NCI-H2029 treated with DMSO at 0.1 percent for 48 hours (cell line): ENCODE measurements around the gene PDE4B.

Experiments used
- DNase-seq: peaks from one replicate; lab custom pipeline; 2025; lab: John Stamatoyannopoulos, UW

The PDE4B gene

DNA sequence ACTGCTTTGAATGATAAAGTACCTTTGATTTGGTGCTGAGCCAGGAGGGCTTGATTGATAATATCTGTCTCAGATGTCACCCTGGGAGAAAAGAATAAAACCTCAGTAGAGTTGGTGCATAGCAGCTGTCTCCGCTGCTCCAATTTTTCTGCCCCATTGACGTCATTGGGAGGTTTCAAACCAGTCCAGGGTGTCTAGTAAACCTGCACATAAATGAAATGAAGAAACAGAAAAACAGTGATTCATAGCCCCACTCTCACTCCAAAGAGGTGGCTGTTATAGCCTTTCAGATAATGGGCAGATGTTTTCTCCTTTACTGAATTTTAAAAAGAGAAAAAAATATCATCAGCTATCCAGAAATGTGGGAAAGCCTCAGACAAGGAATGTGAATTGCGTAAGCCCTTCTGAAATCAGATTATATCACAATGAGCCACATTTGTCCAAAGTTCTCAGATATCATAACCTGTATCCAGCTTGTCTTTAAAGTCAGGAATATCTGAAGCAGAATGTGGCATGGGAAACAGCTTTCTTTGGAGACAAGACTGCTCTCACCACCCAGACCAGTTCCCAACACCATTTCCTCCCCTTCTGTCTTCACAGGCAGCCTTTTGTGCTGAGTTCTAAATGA is 390.0 kb downstream of the PDE4B start:
- peak; percentile 48 for DNase-seq

DNA sequence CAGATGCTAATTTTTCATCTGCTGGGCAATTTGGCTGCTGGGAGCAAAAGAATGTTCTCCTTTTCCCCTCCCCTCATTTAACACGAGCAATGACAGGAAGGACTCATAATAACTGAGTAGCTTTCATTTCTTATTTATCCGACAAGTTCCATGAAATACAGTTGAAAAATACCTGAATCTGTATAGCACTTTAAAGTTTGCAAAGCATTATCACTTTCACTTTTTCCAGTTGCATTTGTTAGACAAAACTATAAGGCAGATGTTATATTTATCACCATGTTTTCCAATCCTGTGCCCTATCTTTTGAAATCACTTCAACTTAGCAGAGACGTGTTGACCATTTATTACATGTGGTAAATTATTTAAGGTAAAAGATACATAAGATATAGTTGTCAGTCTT is 390.7 kb downstream of the PDE4B start:
- no peak for DNase-seq

GRCh38 chr1:66197120-66197519 is 404.4 kb downstream of the PDE4B start:
- no peak for DNase-seq

GRCh38 chr1:66197785-66198184 is 405.1 kb downstream of the PDE4B start:
- no peak for DNase-seq

- DNase-seq = no peak
These were observed 414.0 kb downstream of the PDE4B start for GRCh38 chr1:66206563-66207144.

DNA sequence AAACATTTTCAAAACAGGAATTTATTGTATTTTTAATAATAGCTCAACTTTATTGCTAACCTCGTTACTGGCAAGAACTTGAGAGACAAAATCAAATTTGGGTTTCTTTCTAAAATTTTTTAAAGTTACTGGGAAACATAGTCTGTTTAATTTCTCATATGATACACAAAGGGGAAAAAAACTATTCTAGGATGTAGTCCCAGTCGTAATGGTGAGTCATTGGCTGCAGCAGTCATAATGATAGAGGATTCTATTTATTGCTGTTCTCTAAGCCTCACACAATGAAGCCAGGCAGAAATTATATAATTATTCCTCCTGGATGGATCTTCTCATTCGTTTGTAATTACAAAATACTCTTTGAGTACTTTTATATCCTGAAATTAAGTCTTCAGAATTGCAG is 414.8 kb downstream of the PDE4B start:
- no peak for DNase-seq

GRCh38 chr1:66208632-66209031 is 415.9 kb downstream of the PDE4B start:
- no peak for DNase-seq

- no peak for DNase-seq
These were observed 418.0 kb downstream of the PDE4B start for GRCh38 chr1:66210635-66211244.

GRCh38 chr1:66211521-66211920 is 418.8 kb downstream of the PDE4B start:
- DNase-seq = no peak

DNA sequence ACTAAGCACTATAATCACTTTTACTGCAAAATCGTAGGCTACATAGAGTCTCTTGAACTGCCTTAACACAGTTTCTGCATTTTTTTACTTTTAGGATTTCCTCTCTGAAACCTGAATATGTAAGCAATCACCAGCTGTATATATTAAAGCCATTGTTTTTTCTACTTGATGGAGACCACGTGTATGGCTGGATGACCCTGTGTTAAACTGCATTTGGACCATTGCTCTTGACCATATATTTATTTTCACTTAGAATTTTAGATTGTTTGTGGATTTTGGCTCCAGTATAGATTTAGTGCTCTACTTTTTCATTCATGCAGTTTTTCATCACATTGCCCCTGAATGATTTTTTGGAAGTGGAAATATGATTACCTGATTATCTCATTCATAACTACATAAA is 420.8 kb downstream of the PDE4B start:
- no peak for DNase-seq

GRCh38 chr1:66214901-66215300 is 422.2 kb downstream of the PDE4B start:
- DNase-seq = peak; percentile 88

DNA sequence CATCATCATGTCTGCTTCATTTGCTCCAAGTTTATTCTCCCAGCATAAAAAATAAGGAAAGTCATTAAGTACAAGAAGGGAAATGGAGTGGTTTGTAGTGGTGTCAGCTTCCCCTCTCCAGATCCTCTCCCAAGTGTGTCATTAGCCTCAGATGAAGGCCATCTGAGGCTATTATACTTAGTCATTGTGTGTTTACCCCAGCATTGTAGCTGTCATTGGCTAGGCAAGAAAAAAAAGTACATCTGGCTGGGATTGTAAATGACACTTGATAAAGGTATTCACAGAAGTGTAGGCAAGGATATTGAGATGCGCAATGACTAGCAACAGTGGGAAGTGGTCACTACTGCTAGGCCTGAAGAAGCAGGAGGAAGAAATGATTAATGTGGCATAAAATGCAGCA is 424.3 kb downstream of the PDE4B start:
- DNase-seq = peak; percentile 83

DNA sequence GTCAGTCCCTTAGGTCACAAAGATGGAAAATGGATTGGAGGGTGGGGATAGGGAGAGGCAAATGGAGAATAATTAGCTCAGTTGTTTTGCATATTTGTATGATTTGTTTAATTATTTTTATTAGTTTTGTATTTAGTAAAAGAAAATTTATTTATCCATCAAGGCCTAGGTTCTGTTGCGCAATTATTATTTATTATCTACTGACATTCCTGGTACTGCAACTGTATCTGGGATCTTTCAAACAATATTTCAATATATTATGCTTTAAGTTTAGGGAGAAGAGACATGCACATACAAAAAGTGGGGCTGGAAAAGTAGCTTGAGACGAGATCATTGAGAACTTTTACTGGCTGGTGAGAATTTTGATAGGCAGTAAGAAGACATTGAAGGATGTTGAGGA is 424.9 kb downstream of the PDE4B start:
- no peak for DNase-seq

- DNase-seq = no peak
These were observed 427.8 kb downstream of the PDE4B start for GRCh38 chr1:66220477-66220876.

- no peak for DNase-seq
These were observed 431.0 kb downstream of the PDE4B start for GRCh38 chr1:66223681-66224080.

- DNase-seq = no peak
These were observed 434.3 kb downstream of the PDE4B start for GRCh38 chr1:66226985-66227384.

- DNase-seq = no peak
These were observed 435.3 kb downstream of the PDE4B start for GRCh38 chr1:66227966-66228365.

GRCh38 chr1:66231217-66231616 is 438.5 kb downstream of the PDE4B start:
- no peak for DNase-seq

GRCh38 chr1:66231681-66232463 is 439.2 kb downstream of the PDE4B start:
- DNase-seq = no peak

- no peak for DNase-seq
These were observed 444.3 kb downstream of the PDE4B start for GRCh38 chr1:66237042-66237441.

- DNase-seq = no peak
These were observed 445.2 kb downstream of the PDE4B start for GRCh38 chr1:66237722-66238479.

DNA sequence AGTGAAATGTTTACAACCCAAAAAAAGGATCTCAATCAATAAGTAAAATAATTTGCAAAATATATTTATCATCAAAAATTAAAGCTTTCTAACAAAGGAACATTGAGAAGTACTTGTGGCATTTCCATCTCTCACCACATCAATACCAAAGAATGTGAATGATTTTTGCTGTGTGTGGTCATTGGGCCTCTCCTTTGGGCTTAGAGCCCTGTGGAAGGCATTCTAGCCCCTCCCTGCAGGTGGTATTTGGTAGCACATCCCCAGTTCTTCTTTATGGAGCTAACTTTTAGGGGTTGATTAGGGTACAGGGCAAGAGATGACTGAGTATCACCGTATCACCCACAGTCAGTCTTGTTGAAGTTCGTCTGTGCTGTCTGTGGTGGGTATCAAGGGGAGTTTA is 447.1 kb downstream of the PDE4B start:
- DNase-seq = no peak
